ENCODE data around the gene DBF4B. TPM values are rescaled to one million over a fixed set of nuclear protein-coding genes. Genes with fewer than 3 reads are reported as not detected.

Gene DBF4B
- total and polyA plus RNA-seq, 2 of the 13 experiments (the other 11 are each of a cell fraction or from before 2014, with no cell fraction given), result 11.7 to 13.2 TPM

DNA sequence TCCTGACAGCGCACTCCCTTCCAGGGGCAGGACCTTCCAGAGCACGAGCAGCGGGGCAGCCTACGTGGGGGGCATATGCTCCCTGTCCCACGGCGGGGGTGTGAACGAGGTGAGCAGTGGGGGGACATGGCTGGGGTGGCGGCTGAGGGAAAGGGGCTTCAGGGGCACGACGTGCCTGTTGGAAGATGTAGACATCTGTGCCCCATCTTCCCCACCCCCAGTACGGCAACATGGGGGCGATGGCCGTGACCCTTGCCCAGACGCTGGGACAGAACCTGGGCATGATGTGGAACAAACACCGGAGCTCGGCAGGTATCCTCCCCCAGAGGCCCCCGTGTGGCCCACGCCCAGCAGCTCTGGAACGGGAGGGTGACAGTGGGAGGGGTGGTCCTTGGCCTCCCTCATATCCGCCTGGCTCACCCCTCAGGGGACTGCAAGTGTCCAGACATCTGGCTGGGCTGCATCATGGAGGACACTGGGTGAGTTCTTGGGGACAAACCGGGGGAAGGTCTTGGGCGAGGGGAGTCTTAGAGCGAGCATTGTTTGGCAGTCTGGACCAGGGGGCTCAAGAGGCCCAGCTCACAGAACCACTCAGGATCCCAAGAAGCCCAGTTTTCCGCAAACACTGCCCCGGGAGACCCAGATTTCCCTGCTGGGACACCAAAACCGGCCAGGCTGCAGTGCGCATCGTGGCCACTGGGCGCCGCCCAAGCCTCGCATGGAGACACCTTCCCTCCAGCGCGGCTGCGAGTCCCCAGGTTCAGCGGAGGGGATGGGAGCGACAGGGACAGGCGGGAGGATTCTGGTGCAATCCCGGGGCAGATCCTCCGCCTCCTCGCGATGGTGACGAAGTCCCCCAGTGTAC lies 66.0 kb downstream of the DBF4B start (continued):
- TF ChIP-seq YEATS2 (CRISPR knock-in tag; IDR thresholded peaks at IDR 0.05; ENCODE audit: borderline replicate concordance), result no peak
- TF ChIP-seq HOXA5 (CRISPR knock-in tag; IDR thresholded peaks at IDR 0.05), result peak; percentile 70
- TF ChIP-seq, protein P1, sequence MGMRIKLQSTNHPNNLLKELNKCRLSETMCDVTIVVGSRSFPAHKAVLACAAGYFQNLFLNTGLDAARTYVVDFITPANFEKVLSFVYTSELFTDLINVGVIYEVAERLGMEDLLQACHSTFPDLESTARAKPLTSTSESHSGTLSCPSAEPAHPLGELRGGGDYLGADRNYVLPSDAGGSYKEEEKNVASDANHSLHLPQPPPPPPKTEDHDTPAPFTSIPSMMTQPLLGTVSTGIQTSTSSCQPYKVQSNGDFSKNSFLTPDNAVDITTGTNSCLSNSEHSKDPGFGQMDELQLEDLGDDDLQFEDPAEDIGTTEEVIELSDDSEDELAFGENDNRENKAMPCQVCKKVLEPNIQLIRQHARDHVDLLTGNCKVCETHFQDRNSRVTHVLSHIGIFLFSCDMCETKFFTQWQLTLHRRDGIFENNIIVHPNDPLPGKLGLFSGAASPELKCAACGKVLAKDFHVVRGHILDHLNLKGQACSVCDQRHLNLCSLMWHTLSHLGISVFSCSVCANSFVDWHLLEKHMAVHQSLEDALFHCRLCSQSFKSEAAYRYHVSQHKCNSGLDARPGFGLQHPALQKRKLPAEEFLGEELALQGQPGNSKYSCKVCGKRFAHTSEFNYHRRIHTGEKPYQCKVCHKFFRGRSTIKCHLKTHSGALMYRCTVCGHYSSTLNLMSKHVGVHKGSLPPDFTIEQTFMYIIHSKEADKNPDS (CRISPR knock-in tag; IDR thresholded peaks at IDR 0.05), result no peak
- TF ChIP-seq ZEB1 (IDR thresholded peaks at IDR 0.05; ENCODE audit: insufficient replicate concordance, low read depth), result no peak
- no peak for TF ChIP-seq SUZ12 (IDR thresholded peaks at IDR 0.05; ENCODE audit: low read depth, low read length)
- TF ChIP-seq, protein P2, sequence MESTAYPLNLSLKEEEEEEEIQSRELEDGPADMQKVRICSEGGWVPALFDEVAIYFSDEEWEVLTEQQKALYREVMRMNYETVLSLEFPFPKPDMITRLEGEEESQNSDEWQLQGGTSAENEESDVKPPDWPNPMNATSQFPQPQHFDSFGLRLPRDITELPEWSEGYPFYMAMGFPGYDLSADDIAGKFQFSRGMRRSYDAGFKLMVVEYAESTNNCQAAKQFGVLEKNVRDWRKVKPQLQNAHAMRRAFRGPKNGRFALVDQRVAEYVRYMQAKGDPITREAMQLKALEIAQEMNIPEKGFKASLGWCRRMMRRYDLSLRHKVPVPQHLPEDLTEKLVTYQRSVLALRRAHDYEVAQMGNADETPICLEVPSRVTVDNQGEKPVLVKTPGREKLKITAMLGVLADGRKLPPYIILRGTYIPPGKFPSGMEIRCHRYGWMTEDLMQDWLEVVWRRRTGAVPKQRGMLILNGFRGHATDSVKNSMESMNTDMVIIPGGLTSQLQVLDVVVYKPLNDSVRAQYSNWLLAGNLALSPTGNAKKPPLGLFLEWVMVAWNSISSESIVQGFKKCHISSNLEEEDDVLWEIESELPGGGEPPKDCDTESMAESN (CRISPR knock-in tag; conservative IDR thresholded peaks at IDR 0.05), result peak; percentile 70
- TF ChIP-seq ZNF431 (CRISPR knock-in tag; IDR thresholded peaks at IDR 0.05; ENCODE audit: borderline replicate concordance, low read depth), result no peak
- TF ChIP-seq FOXM1 (CRISPR knock-in tag; IDR thresholded peaks at IDR 0.05), result no peak
- TF ChIP-seq, protein P3, sequence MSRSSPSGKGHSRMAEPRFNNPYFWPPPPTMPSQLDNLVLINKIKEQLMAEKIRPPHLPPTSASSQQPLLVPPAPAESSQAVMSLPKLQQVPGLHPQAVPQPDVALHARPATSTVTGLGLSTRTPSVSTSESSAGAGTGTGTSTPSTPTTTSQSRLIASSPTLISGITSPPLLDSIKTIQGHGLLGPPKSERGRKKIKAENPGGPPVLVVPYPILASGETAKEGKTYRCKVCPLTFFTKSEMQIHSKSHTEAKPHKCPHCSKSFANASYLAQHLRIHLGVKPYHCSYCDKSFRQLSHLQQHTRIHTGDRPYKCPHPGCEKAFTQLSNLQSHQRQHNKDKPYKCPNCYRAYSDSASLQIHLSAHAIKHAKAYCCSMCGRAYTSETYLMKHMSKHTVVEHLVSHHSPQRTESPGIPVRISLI (CRISPR knock-in tag; IDR thresholded peaks at IDR 0.05; ENCODE audit: borderline replicate concordance), result peak; percentile 33; the same call in 1 of the 2 replicates
- no peak for TF ChIP-seq ZKSCAN1 (IDR thresholded peaks at IDR 0.05; ENCODE audit: low read length)
- TF ChIP-seq ETV5 (CRISPR knock-in tag; IDR thresholded peaks at IDR 0.05; ENCODE audit: borderline replicate concordance), result 0 out of 2 replicates have a peak, but pooled peaks have one; percentile 37
- TF ChIP-seq ARNT (IDR thresholded peaks at IDR 0.05), result no peak
- TF ChIP-seq, protein P4, sequence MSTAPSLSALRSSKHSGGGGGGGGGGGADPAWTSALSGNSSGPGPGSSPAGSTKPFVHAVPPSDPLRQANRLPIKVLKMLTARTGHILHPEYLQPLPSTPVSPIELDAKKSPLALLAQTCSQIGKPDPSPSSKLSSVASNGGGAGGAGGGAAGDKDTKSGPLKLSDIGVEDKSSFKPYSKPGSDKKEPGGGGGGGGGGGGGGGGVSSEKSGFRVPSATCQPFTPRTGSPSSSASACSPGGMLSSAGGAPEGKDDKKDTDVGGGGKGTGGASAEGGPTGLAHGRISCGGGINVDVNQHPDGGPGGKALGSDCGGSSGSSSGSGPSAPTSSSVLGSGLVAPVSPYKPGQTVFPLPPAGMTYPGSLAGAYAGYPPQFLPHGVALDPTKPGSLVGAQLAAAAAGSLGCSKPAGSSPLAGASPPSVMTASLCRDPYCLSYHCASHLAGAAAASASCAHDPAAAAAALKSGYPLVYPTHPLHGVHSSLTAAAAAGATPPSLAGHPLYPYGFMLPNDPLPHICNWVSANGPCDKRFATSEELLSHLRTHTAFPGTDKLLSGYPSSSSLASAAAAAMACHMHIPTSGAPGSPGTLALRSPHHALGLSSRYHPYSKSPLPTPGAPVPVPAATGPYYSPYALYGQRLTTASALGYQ (CRISPR knock-in tag; IDR thresholded peaks at IDR 0.05), result no peak
- TF ChIP-seq NFATC3 (CRISPR knock-in tag; IDR thresholded peaks at IDR 0.05), result no peak
- TF ChIP-seq, protein P5, sequence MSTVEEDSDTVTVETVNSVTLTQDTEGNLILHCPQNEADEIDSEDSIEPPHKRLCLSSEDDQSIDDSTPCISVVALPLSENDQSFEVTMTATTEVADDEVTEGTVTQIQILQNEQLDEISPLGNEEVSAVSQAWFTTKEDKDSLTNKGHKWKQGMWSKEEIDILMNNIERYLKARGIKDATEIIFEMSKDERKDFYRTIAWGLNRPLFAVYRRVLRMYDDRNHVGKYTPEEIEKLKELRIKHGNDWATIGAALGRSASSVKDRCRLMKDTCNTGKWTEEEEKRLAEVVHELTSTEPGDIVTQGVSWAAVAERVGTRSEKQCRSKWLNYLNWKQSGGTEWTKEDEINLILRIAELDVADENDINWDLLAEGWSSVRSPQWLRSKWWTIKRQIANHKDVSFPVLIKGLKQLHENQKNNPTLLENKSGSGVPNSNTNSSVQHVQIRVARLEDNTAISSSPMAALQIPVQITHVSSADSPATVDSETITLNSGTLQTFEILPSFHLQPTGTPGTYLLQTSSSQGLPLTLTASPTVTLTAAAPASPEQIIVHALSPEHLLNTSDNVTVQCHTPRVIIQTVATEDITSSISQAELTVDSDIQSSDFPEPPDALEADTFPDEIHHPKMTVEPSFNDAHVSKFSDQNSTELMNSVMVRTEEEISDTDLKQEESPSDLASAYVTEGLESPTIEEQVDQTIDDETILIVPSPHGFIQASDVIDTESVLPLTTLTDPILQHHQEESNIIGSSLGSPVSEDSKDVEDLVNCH (CRISPR knock-in tag; IDR thresholded peaks at IDR 0.05), result no peak
- TF ChIP-seq, protein P6, sequence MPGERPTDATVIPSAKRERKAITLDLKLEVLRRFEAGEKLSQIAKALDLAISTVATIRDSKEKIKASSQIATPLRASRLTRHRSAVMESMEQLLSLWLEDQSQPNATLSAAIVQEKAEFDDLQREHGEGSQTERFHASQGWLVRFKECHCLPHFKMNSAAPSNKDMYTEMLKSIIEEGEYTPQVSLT (CRISPR knock-in tag; IDR thresholded peaks at IDR 0.05; ENCODE audit: borderline replicate concordance, low read depth), result no peak
- TF ChIP-seq ZNF563 (CRISPR knock-in tag; IDR thresholded peaks at IDR 0.05), result no peak
- TF ChIP-seq ZFP36 (IDR thresholded peaks at IDR 0.05; ENCODE audit: borderline replicate concordance, low read depth, low read length, partially characterized antibody), result no peak
- no peak for TF ChIP-seq JDP2 (CRISPR knock-in tag; IDR thresholded peaks at IDR 0.05; ENCODE audit: borderline replicate concordance)

All from HepG2 (cell line).